Mesenteric fat pad (tissue), 1 donor: ENCODE measurements around the gene NDUFAF5. TPM values are rescaled to one million over a fixed set of nuclear protein-coding genes. Genes with fewer than 3 reads are reported as not detected.

Experiments
- DNase-seq: peaks from one replicate; pipeline ENCODE4 v3.0.0-alpha.2; 2020; ENCODE audit warnings: low spot score
- total RNA-seq: library from RNA; stranded (reverse); fragmentation: NEBNext Ultra II Directional; extraction: Animal tissue kit (Norgen Biotek cat#: 25700); gene quantifications from one replicate; pipeline ENCODE4 v1.2.1, GENCODE V29; 2021
- donor health status: DM: yes; HTN: yes; CAD: no.

NDUFAF5 gene
- total RNA-seq, 1 donor from 2014 or later = 34.2 TPM

- DNase-seq = no peak
Observed at GRCh38 chr20:13868331-13868730, 83.5 kb downstream of the NDUFAF5 start.

DNA sequence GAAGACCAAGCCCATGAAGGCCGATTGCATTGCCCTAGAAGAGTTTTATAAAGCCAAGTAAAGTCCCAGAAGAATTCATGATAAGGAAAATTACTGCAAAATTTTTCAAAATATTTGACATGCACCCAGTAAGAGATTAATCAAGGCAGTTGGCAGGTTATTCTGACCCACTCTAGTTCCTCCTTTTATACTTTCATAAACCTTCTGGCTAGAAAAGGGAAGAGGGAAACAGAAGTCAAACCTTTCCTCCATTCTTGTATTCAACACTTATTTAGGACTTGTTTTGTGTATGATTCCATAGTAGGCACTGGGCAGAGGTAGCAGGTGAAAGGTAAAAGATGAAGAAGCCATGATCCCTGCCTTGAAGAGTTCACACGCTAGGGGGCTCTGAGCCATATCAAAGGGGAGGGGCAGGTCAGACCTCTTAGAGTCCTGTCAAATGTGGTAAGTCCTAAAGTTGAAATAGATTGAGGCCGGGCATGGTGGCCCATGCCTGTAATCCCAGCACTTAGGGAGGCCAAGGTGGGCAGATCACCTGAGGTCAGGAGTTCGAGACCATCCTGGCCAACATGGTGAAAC, 85.4 kb downstream of the NDUFAF5 start:
- DNase-seq = no peak

Other genes starting within 250 kb of the NDUFAF5 start
- gene TASP1, start 146.1 kb upstream of the NDUFAF5 start, total RNA-seq = 10.9 TPM
- 17.3 TPM for gene ESF1, start 109 bp upstream of the NDUFAF5 start, total RNA-seq
- gene SEL1L2, start 205.6 kb downstream of the NDUFAF5 start, total RNA-seq = not detected
- 3.8 TPM for gene MACROD2, start 210.5 kb downstream of the NDUFAF5 start, total RNA-seq